ENCODE results near the gene TCF12. TPM values are rescaled to one million over a fixed set of nuclear protein-coding genes. Genes with fewer than 3 reads are reported as not detected.

Gene TCF12
- total and polyA plus RNA-seq, 8 donors = 7.7 to 67.4 (median 27.3) TPM

GRCh38 chr15:56944485-56944884 is 26.0 kb downstream of the TCF12 start:
- no peak for FAIRE-seq
- no peaks in the 10 kb centered on the region for H3K9me3 ChIP-seq
- no peak for DNase-seq
- no peak overlapping the region for H3K27ac ChIP-seq
- no peaks in the 10 kb centered on the region for H3K36me3 ChIP-seq
- intact Hi-C loops (cut with DNase I) = no loop called here
- no peak for TF ChIP-seq CTCF (IDR thresholded peaks at IDR 0.05)
- no peak overlapping the region for H3K4me3 ChIP-seq
- peak in 2 of 4 donors; percentile 40 to 64 for ATAC-seq
- H3K27me3 ChIP-seq = no peaks in the 10 kb centered on the region
- 15 to 24% methylated on average over 1 of the region's 1 CpG for WGBS, 2 donors
- peaks cover 12 to 25% (median 18%) of the 10 kb centered on the region in 3 donors for H3K4me1 ChIP-seq

GRCh38 chr15:56946150-56946549 is 27.7 kb downstream of the TCF12 start:
- ATAC-seq (no peak), FAIRE-seq (no peak), DNase-seq (no peak)
- intact Hi-C loops (cut with DNase I) = no loop called here
- H3K4me1 ChIP-seq = peaks cover 8 to 23% (median 18%) of the 10 kb centered on the region in 3 donors
- 96 to 98% methylated on average over 3 of the region's 3 CpGs for whole genome bisulfite sequencing, 2 donors
- TF ChIP-seq CTCF (IDR thresholded peaks at IDR 0.05) = no peak
- no peaks in the 10 kb centered on the region for H3K9me3 ChIP-seq
- H3K4me3 ChIP-seq = no peak overlapping the region
- no peaks in the 10 kb centered on the region for H3K36me3 ChIP-seq
- no peaks in the 10 kb centered on the region for H3K27me3 ChIP-seq
- H3K27ac ChIP-seq = no peak overlapping the region

GRCh38 chr15:56948000-56948763 is 29.7 kb downstream of the TCF12 start:
- no peak for TF ChIP-seq CTCF (IDR thresholded peaks at IDR 0.05)
- H3K36me3 ChIP-seq = no peaks in the 10 kb centered on the region
- ATAC-seq = no peak
- no peak overlapping the region for H3K4me3 ChIP-seq
- H3K4me1 ChIP-seq = peaks cover 0 to 12% (median 10%) of the 10 kb centered on the region in 3 donors
- intact Hi-C loops (cut with DNase I) = no loop called here
- FAIRE-seq = no peak
- H3K27me3 ChIP-seq = no peaks in the 10 kb centered on the region
- 96 to 99% methylated on average over 6 of the region's 6 CpGs for WGBS, 2 donors
- no peaks in the 10 kb centered on the region for H3K9me3 ChIP-seq
- no peak overlapping the region for H3K27ac ChIP-seq
- DNase-seq = no peak

GRCh38 chr15:56948764-56949101 is 30.3 kb downstream of the TCF12 start:
- intact Hi-C loops (cut with DNase I) = no loop called here
- no peak for DNase-seq
- Histone ChIP-seq H3K27ac (no peak overlapping the region), H3K27me3 (no peaks in the 10 kb centered on the region), H3K4me1 (peaks cover 0 to 12% (median 10%) of the 10 kb centered on the region in 3 donors), H3K9me3 (no peaks in the 10 kb centered on the region), H3K4me3 (no peak overlapping the region), H3K36me3 (no peaks in the 10 kb centered on the region)
- no peak for TF ChIP-seq CTCF (IDR thresholded peaks at IDR 0.05)
- ATAC-seq = no peak
- WGBS, 2 donors = 98 to 100% methylated on average over 1 of the region's 1 CpG
- no peak for FAIRE-seq

GRCh38 chr15:56950979-56951378 is 32.5 kb downstream of the TCF12 start:
- Histone ChIP-seq H3K27me3 (no peaks in the 10 kb centered on the region), H3K36me3 (no peaks in the 10 kb centered on the region), H3K27ac (no peak overlapping the region), H3K9me3 (no peaks in the 10 kb centered on the region), H3K4me3 (no peak overlapping the region), H3K4me1 (no peaks in the 10 kb centered on the region)
- TF ChIP-seq CTCF (IDR thresholded peaks at IDR 0.05) = no peak
- FAIRE-seq (no peak), ATAC-seq (no peak), DNase-seq (no peak)
- intact Hi-C loops (cut with DNase I) = no loop called here
- 96% methylated on average over 6 of the region's 6 CpGs for WGBS, 2 donors

All from pancreas (tissue), 10 donors.